HL-60/S4 (cell line): Measurements from ENCODE around the gene DNAAF8.
"Not testable (repeated sequence)": the region's sequence is repeated elsewhere in the genome, so short reads cannot be mapped to it uniquely, and the experiment has no call there.

ENCODE experiments used
- in situ Hi-C: fragments of 300-500 bp; cut with MboI; formaldehyde crosslinking; loops from 2 replicates; pipeline ENCODE4 v1.14.3; 2022; ENCODE audit warnings: low sequenced_read_pairs

DNAAF8 gene

GRCh38 chr16:4778050-4778392, 43.7 kb downstream of the DNAAF8 start:
- in situ Hi-C loops, result no loop called here

GRCh38 chr16:4780235-4780634, 45.9 kb downstream of the DNAAF8 start:
- in situ Hi-C loops, result no loop called here

GRCh38 chr16:4783251-4783950, 49.1 kb downstream of the DNAAF8 start:
- in situ Hi-C loops, result no loop called here

- in situ Hi-C loops, result no loop called here
These were observed 49.6 kb downstream of the DNAAF8 start for GRCh38 chr16:4783951-4784336.

GRCh38 chr16:4784444-4784987, 50.2 kb downstream of the DNAAF8 start:
- in situ Hi-C loops, result not testable (repeated sequence)

- in situ Hi-C loops, result no loop called here
These were observed 51.6 kb downstream of the DNAAF8 start for GRCh38 chr16:4785758-4786433.

GRCh38 chr16:4787068-4787467, 52.7 kb downstream of the DNAAF8 start:
- in situ Hi-C loops, result no loop called here

- in situ Hi-C loops, result no loop called here
These were observed 53.5 kb downstream of the DNAAF8 start, which contains the start of gene SEPTIN12 for GRCh38 chr16:4787627-4788482. Gene SEPTIN12, minus strand, starts transcription at chr16:4788345. Its CDS starts 700 bp downstream, at chr16:4787645.

- in situ Hi-C loops, result no loop called here
These were observed 54.2 kb downstream of the DNAAF8 start for GRCh38 chr16:4788489-4788889.

GRCh38 chr16:4788910-4789309, 54.6 kb downstream of the DNAAF8 start:
- in situ Hi-C loops, result no loop called here

- in situ Hi-C loops, result no loop called here
These were observed 55.9 kb downstream of the DNAAF8 start for GRCh38 chr16:4790261-4790660.

GRCh38 chr16:4790871-4791270, 56.5 kb downstream of the DNAAF8 start:
- in situ Hi-C loops, result no loop called here

GRCh38 chr16:4792951-4793513, 58.7 kb downstream of the DNAAF8 start:
- in situ Hi-C loops, result no loop called here

- in situ Hi-C loops, result no loop called here
These were observed 61.0 kb downstream of the DNAAF8 start, which contains the start of gene SMIM22 for GRCh38 chr16:4795181-4795827. Gene SMIM22, plus strand, starts transcription at chr16:4795369. Its CDS starts 366 bp downstream, at chr16:4795735.

GRCh38 chr16:4795828-4796572, 61.7 kb downstream of the DNAAF8 start:
- in situ Hi-C loops, result no loop called here

GRCh38 chr16:4796982-4797804, 62.9 kb downstream of the DNAAF8 start:
- in situ Hi-C loops, result no loop called here

- in situ Hi-C loops, result no loop called here
These were observed 63.5 kb downstream of the DNAAF8 start for GRCh38 chr16:4797805-4798252.

- in situ Hi-C loops, result no loop called here
These were observed 64.1 kb downstream of the DNAAF8 start for GRCh38 chr16:4798456-4798855.
